HUES6 (cell line): ENCODE data around the gene NPR3.

Experiments
- H3K27ac ChIP-seq: 2 replicates; pipeline ENCODE4 v1.7.0; 2013; ENCODE audit warnings: low read depth, mild to moderate bottlenecking, low read length, inconsistent platforms
- H3K27me3 ChIP-seq: 2 replicates; pipeline ENCODE4 v1.6.1; 2013; ENCODE audit warnings: low read length; ENCODE audit not compliant: control insufficient read depth, insufficient read depth
- H3K36me3 ChIP-seq: 2 replicates; pipeline ENCODE4 v1.6.1; 2013; ENCODE audit warnings: low read length; ENCODE audit not compliant: control insufficient read depth, insufficient read depth
- H3K4me1 ChIP-seq: 2 replicates; pipeline ENCODE4 v1.6.1; 2013; ENCODE audit warnings: low read length; ENCODE audit not compliant: control insufficient read depth, insufficient read depth
- H3K4me3 ChIP-seq: 2 replicates; pipeline ENCODE4 v1.5.1; 2013; ENCODE audit warnings: low read depth, low read length
- H3K9ac ChIP-seq: one replicate; pipeline ENCODE4 v1.6.1; 2013; ENCODE audit warnings: mild to moderate bottlenecking, low read length
- H3K9me3 ChIP-seq: 2 replicates; pipeline ENCODE4 v1.6.1; 2013; ENCODE audit warnings: low read depth, low read length; ENCODE audit not compliant: control insufficient read depth, insufficient read depth

Gene NPR3

GRCh38 chr5:32686799-32687498 lies 24.2 kb upstream of the NPR3 start:
- Histone ChIP-seq H3K36me3 (no peaks in the 10 kb centered on the region), H3K9me3 (peaks cover 26% of the 10 kb centered on the region), H3K9ac (no peak overlapping the region), H3K4me3 (no peak overlapping the region), H3K27me3 (no peaks in the 10 kb centered on the region), H3K4me1 (no peaks in the 10 kb centered on the region), H3K27ac (no peak overlapping the region)

DNA sequence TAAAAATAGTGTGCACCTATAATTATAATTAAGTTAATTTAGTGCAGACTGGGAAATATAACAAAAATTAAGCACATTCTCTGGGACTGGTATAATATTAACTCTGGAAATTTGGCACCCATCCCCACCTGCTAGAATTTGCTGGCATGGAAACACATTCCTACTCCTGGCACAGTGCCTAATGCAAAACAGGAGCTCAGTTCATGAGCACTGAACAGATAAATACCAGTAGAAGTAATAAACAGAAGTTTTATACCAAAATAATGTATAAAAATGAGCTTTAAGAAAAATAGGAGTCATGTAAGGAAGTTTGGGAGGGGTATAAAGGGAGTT lies 23.7 kb upstream of the NPR3 start:
- Histone ChIP-seq H3K27me3 (no peaks in the 10 kb centered on the region), H3K4me1 (no peaks in the 10 kb centered on the region), H3K9ac (no peak overlapping the region), H3K27ac (no peak overlapping the region), H3K9me3 (peaks cover 23% of the 10 kb centered on the region), H3K4me3 (no peak overlapping the region), H3K36me3 (no peaks in the 10 kb centered on the region)

DNA sequence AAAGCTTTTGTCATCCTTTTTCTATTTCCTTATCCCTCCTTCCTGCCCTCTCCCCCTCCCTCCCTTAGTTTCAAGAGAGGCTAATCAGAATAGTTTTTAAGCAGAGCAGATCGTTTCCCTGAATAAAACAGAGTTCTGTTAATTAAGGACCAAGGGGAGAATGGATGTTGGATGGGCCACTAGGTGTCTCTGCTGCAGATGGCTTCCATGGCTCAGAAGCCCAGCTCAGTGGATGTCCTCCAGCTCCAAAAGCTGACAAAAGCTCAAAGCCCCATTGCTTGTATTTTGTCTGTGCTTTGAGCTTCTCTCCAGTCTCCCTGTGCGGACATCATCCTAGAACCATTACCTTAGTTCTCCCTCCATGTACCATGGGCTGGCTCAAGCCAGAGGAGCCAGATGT lies 21.0 kb upstream of the NPR3 start:
- H3K36me3 ChIP-seq = no peaks in the 10 kb centered on the region
- H3K27me3 ChIP-seq = no peaks in the 10 kb centered on the region
- H3K9me3 ChIP-seq = 0 out of 2 replicates have a peak, but pooled peaks cover 2% of the 10 kb centered on the region
- no peak overlapping the region for H3K27ac ChIP-seq
- H3K9ac ChIP-seq = no peak overlapping the region
- H3K4me1 ChIP-seq = no peaks in the 10 kb centered on the region
- H3K4me3 ChIP-seq = no peak overlapping the region

DNA sequence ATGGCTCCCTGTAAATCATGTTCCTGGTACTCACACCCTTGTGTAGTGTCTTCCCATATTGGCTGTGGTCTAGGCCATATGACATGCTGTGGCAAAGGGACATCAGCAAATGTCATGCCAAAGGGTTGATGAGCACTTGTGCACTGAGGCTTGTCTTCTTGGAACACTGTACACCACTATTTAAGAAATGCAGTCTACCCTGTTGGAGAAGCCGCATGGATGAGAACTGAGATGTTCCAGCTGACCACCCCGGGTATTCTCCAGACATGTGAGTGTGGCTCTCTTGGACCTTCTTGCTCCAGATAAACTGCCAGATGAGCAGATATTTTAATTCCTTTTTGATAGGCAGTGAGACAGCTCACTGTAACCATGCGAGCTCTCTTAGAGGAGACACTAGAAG lies 20.5 kb upstream of the NPR3 start:
- no peak overlapping the region for H3K27ac ChIP-seq
- no peak overlapping the region for H3K4me3 ChIP-seq
- H3K9me3 ChIP-seq = 0 out of 2 replicates have a peak, but pooled peaks cover 2% of the 10 kb centered on the region
- H3K27me3 ChIP-seq = no peaks in the 10 kb centered on the region
- no peaks in the 10 kb centered on the region for H3K4me1 ChIP-seq
- H3K9ac ChIP-seq = no peak overlapping the region
- no peaks in the 10 kb centered on the region for H3K36me3 ChIP-seq

DNA sequence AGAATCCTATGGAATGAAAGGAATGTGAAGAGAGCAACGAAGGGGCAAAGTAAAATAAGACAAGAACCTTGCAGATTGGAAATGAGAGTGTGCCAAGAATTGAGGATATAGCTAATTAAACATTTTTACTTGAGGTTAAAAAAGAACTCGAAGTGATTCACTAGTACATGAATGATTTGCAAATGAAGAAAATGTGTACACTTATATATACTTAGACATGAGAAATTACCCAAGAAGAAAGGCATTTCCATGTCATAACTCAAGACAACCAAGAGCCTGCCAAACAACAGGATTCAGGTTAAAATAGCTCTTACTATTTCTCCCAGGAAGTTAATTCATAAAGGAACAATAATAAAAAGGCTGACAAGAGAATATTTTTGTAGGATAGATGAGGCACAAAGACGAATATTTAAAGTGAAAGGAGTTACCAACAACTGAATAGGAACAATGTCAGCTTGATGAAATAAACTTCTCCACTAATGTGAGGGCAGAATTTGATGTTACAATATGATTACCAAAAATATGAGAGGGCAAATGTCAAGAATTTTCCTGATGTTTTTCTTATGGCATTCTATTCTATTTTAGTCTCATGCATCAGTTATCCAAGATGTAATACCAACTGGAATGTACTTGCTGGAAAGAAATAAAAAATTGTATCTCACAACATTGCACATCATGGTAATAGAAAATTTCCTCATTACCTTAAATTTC lies 18.9 kb upstream of the NPR3 start:
- Histone ChIP-seq H3K9ac (no peak overlapping the region), H3K9me3 (no peaks in the 10 kb centered on the region), H3K36me3 (no peaks in the 10 kb centered on the region), H3K4me1 (no peaks in the 10 kb centered on the region), H3K4me3 (no peak overlapping the region), H3K27me3 (no peaks in the 10 kb centered on the region), H3K27ac (no peak overlapping the region)

DNA sequence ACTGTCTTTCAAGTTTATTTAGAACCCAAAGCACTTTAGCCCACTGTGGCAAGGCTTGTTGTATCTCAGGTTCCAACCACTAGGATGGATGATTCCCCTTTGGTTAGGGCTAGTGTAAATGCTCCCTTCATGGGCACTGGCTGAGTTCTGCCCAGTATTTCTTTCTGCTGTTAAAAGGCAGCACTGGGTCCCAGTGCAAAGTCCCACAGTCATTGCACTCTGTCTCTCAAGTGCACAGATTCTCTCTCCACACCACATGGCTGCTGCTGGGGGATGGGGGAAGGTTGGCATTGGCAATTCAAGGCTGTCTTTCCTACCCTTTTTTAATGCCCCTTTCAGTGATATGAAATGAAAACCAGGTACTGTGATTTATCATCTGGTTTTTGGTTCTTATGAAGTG lies 7.2 kb upstream of the NPR3 start:
- Histone ChIP-seq H3K36me3 (no peaks in the 10 kb centered on the region), H3K27me3 (peaks cover 12% of the 10 kb centered on the region), H3K4me3 (no peak overlapping the region), H3K9me3 (no peaks in the 10 kb centered on the region), H3K4me1 (no peaks in the 10 kb centered on the region; the same call in 1 of the 2 replicates), H3K9ac (no peak overlapping the region), H3K27ac (no peak overlapping the region)

GRCh38 chr5:32707418-32707997 lies 3.6 kb upstream of the NPR3 start:
- H3K4me3 ChIP-seq = no peak overlapping the region
- peaks cover 12% of the 10 kb centered on the region for H3K4me1 ChIP-seq
- H3K27ac ChIP-seq = no peak overlapping the region
- no peaks in the 10 kb centered on the region for H3K9me3 ChIP-seq
- peaks cover 48% of the 10 kb centered on the region for H3K27me3 ChIP-seq
- no peak overlapping the region for H3K9ac ChIP-seq
- no peaks in the 10 kb centered on the region for H3K36me3 ChIP-seq

GRCh38 chr5:32708949-32709348 lies 2.2 kb upstream of the NPR3 start:
- Histone ChIP-seq H3K4me3 (peak overlapping the region; percentile 65; the same call in 1 of the 2 replicates), H3K9me3 (no peaks in the 10 kb centered on the region), H3K27me3 (peaks cover 62% of the 10 kb centered on the region), H3K36me3 (no peaks in the 10 kb centered on the region), H3K9ac (no peak overlapping the region), H3K27ac (no peak overlapping the region), H3K4me1 (peaks cover 24% of the 10 kb centered on the region)

- peaks cover 72% of the 10 kb centered on the region for H3K27me3 ChIP-seq
- H3K27ac ChIP-seq = no peak overlapping the region
- H3K4me1 ChIP-seq = peaks cover 26% of the 10 kb centered on the region
- H3K36me3 ChIP-seq = no peaks in the 10 kb centered on the region
- peak overlapping the region; percentile 4 for H3K9ac ChIP-seq
- peak overlapping the region; percentile 65 for H3K4me3 ChIP-seq
- no peaks in the 10 kb centered on the region for H3K9me3 ChIP-seq
Observed at GRCh38 chr5:32709750-32710549, 1.2 kb upstream of the NPR3 start.

DNA sequence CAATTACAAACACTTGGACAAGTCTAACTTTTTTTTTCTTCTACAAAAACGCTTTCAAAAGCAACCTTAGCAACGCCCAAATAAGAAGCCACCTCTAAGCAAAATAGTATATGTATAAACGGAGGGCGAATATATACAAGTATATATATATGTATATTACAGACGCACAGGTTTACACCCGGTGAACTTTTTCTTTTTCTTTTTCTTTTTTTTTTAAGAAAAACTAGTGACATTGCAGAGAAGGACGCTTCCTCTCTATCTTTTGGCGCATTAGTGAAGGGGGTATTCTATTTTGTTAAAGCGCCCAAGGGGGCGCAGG lies 200 bp downstream of the NPR3 start:
- Histone ChIP-seq H3K9me3 (no peaks in the 10 kb centered on the region), H3K27ac (no peak overlapping the region), H3K4me1 (peaks cover 26% of the 10 kb centered on the region), H3K4me3 (peak overlapping the region; percentile 53; the same call in 1 of the 2 replicates), H3K36me3 (no peaks in the 10 kb centered on the region), H3K27me3 (peaks cover 86% of the 10 kb centered on the region), H3K9ac (no peak overlapping the region)
